AG10803 (cell line): ENCODE data around the gene CELSR1.

Source experiments
- DNase-seq: peaks from one replicate; pipeline ENCODE4 v3.0.0; 2010; ENCODE audit warnings: low read depth
- H3K4me3 ChIP-seq: 2 replicates; pipeline ENCODE4 v1.5.1; 2011; ENCODE audit warnings: mild to moderate bottlenecking, low read length, control low read depth
- TF ChIP-seq, protein P1 (sequence below): conservative IDR thresholded peaks from 2 replicates; pipeline ENCODE4 v1.5.1; 2011; ENCODE audit warnings: mild to moderate bottlenecking, low read length, control low read depth, inconsistent platforms

CELSR1 gene

DNA sequence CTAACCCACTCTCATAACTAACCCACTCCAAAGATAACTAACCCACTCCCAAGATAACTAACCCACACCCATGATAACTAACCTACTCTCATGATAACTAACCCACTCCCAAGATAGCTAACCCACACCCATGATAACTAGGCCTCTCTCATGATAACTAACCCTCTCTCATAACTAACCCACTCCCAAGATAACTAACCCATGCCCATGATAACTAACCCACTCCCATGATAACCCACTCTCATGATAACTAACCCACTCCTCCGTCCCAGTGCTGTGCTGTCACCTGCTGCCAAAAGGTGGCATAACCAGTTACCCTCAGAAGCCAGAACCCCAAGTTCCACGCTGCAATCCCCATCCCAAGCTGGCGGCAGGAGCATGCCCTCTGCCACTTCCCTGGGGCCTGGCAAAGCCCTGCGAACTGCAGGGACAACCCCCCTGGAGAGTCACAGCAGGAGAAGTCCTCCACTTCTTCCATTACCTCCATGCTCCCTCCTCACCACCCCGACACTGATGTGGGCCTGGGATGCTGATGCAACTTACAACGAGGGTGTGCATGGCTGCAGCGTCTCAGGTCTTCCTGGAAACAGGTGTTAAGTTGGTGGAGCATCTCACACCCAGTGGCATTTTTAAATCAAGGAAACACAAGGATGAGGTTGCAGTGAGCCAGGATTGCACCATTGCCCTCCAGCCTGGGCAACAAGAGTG lies 30.8 kb upstream of the CELSR1 start:
- H3K4me3 ChIP-seq, result no peak overlapping the region
- TF ChIP-seq, protein P1, sequence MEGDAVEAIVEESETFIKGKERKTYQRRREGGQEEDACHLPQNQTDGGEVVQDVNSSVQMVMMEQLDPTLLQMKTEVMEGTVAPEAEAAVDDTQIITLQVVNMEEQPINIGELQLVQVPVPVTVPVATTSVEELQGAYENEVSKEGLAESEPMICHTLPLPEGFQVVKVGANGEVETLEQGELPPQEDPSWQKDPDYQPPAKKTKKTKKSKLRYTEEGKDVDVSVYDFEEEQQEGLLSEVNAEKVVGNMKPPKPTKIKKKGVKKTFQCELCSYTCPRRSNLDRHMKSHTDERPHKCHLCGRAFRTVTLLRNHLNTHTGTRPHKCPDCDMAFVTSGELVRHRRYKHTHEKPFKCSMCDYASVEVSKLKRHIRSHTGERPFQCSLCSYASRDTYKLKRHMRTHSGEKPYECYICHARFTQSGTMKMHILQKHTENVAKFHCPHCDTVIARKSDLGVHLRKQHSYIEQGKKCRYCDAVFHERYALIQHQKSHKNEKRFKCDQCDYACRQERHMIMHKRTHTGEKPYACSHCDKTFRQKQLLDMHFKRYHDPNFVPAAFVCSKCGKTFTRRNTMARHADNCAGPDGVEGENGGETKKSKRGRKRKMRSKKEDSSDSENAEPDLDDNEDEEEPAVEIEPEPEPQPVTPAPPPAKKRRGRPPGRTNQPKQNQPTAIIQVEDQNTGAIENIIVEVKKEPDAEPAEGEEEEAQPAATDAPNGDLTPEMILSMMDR, result peak; percentile 15
- DNase-seq, result no peak

DNA sequence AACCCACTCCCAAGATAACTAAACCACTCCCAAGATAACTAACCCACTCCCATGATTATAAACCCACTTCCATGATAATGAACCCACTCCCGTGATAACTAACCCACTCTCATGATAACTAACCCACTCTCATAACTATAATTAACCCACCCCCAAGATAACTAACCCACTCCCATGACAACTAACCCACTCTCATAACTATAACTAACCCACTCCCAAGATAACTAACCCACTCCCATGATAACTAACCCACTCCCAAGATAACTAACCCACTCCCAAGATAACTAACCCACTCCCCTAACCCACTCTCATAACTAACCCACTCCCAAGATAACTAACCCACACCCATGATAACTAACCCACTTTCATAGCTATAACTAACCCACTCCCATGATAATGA lies 30.1 kb upstream of the CELSR1 start:
- no peak overlapping the region for H3K4me3 ChIP-seq
- TF ChIP-seq, protein P1, result no peak
- no peak for DNase-seq

DNA sequence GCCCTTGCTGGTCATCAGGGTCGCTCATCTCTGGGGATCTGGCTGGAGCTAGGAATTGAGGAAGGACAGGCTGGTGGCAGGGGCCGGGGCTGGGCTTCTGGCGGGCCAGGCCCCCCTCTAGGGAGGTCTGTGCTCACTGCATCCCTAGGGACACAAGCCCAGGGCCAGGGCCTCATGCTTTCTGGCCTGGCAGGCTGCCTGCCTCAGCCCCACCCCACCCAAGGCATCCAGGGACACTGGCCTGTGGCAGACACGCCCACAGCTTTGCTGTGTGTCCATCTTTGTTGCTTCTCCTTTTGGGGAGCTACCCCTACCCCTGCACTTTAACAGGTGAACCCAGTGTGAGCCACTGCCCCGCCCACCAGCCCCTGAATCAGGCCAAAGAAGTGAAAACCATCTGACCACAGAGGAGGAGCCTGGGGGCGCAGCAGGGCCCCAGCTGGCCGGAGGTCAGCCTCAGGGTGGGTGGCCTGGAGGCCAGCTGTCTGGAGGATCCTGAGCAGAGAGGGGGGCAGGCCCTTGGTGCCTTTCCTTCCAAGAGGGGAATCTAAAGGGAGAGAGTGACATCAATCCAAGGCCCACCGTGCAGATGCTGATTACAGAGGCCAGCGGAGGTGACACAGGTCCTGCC lies 26.8 kb upstream of the CELSR1 start:
- DNase-seq, result no peak
- H3K4me3 ChIP-seq, result no peak overlapping the region

DNA sequence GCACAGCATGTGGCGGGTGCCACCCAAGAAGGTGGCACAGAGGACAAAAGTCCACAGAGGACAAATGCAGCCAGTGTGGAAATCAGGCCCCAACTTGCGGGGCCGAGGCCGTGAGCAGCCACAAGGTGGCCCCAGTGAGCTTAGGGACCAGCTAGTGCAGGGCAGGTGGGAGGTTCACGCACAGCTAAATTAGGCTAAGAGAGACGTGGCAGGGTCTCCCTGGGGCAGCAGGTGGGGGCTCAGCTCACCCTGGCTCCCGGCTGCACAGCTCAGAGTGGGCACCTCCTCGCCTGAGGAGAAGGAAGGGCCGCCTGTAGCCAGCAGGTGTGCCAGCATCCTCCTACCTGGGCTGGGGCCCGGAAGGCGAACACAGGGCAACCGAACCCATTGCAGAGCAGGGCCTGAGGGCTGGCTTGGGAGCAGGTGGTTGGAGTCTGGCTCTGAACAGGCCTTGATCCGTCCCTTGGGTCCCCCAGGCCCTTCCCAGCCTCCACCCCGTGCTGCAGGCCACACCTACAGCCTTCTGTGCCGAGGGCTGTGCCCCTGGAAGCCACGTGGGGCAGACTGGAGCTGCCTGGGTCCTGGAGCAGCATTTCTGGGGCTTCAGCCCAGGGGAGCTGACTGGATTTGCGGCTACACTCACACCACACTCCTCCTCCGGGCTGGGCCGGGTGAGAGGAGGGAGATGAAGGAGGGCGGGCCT lies 26.1 kb upstream of the CELSR1 start:
- H3K4me3 ChIP-seq, result no peak overlapping the region
- peak; percentile 41 for DNase-seq
- TF ChIP-seq, protein P1, result peak; percentile 75

More for the DNA sequence above, 26.8 kb upstream of the CELSR1 start:
- TF ChIP-seq, protein P1, result no peak

DNA sequence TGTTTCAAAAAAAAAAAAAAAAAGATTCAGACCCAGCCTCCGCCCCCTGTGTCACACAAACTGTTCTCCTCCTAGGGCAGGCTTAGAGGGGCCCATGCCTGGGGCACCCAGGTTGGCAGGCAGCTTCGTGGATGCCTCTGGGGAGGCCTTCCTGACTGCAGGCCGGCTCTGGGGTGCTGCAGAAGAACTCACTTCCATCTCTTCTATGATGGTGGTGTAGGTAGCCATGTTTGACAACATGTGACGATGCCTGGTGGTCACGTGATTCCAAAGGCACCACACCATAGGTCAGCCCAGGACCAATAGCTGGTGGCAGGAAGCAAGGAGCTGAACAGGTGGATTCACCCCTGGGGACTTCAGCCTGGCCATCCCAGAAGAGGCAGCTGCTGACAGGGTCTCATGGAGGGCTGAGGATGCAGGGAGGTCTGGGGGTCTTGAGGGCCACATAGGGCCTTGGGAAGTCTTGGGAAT lies 24.1 kb upstream of the CELSR1 start:
- no peak for DNase-seq
- no peak overlapping the region for H3K4me3 ChIP-seq
- TF ChIP-seq, protein P1, result no peak

DNA sequence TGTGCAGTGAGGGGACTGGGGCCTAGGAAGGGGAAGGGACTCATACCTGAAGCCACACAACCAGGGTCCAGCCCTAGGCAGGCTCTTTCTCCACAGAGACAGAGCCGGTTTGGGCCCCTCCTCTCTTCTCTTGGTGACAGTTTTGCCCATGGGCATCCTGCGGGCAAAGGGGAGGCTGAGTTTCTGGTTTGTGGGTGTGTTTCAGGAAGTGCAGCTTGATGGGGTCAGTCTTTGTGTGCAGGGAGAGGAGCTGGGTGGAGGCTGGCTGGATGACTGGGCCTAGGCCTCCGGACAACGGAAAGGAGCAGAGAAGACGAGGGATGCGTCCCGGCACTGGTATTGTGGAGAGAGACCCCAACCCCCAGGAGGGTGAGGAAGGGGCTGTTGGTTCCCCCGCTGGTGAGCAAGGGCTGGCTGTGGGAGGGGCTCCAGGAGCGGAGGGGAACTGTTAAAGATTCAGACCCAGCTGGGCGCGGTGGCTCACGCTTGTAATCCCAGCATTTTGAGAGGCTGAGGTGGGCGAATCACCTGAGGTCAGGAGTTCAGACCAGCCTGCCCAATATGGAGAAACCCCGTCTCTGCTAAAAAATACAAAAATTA lies 23.4 kb upstream of the CELSR1 start:
- H3K4me3 ChIP-seq, result no peak overlapping the region
- DNase-seq, result no peak
- TF ChIP-seq, protein P1, result no peak
